Measurements from ENCODE around the gene FBLN7. TPM values are rescaled to one million over a fixed set of nuclear protein-coding genes. Genes with fewer than 3 reads are reported as not detected.

Gene FBLN7
- total RNA-seq, 2 experiments from 2014 or later = 40.5 to 40.6 TPM

- no peak overlapping the region for H3K27ac Mint-ChIP-seq
Observed at GRCh38 chr2:112141626-112142007, 3.4 kb downstream of the FBLN7 start.

GRCh38 chr2:112142525-112143078 lies 4.4 kb downstream of the FBLN7 start:
- H3K27ac Mint-ChIP-seq = no peak overlapping the region
- H3K27me3 Mint-ChIP-seq = peaks cover 13% of the 10 kb centered on the region
- no peak for ATAC-seq
- CTCF ChIA-PET = no interaction called here
- no peaks in the 10 kb centered on the region for H3K36me3 Mint-ChIP-seq (ENCODE audit: low read depth)
- POLR2A ChIA-PET = no interaction called here
- no peaks in the 10 kb centered on the region for H3K9me3 Mint-ChIP-seq (ENCODE audit: low read depth)
- no peak overlapping the region for H3K4me3 Mint-ChIP-seq
- intact Hi-C loops (cut with DNase I, micrococcal nuclease) = no loop called here
- H3K4me1 Mint-ChIP-seq = peaks cover 6% of the 10 kb centered on the region
- DNase-seq = no peak

More at GRCh38 chr2:112141626-112142007, 3.4 kb downstream of the FBLN7 start:
- peaks cover 9% of the 10 kb centered on the region for H3K4me1 Mint-ChIP-seq
- POLR2A ChIA-PET = no interaction called here
- no peaks in the 10 kb centered on the region for H3K36me3 Mint-ChIP-seq (ENCODE audit: low read depth)
- H3K4me3 Mint-ChIP-seq = no peak overlapping the region
- ATAC-seq (no peak), DNase-seq (no peak)
- H3K9me3 Mint-ChIP-seq (ENCODE audit: low read depth) = no peaks in the 10 kb centered on the region
- intact Hi-C loops (cut with DNase I, micrococcal nuclease) = no loop called here
- CTCF ChIA-PET = no interaction called here
- H3K27me3 Mint-ChIP-seq = peaks cover 16% of the 10 kb centered on the region

GRCh38 chr2:112143150-112143549 lies 5.0 kb downstream of the FBLN7 start:
- peaks cover 2% of the 10 kb centered on the region for H3K4me1 Mint-ChIP-seq
- CTCF ChIA-PET = no interaction called here
- H3K27me3 Mint-ChIP-seq = peaks cover 8% of the 10 kb centered on the region
- no peaks in the 10 kb centered on the region for H3K9me3 Mint-ChIP-seq (ENCODE audit: low read depth)
- intact Hi-C loops (cut with DNase I, micrococcal nuclease) = no loop called here
- no peak overlapping the region for H3K27ac Mint-ChIP-seq
- ATAC-seq (no peak), DNase-seq (no peak)
- H3K36me3 Mint-ChIP-seq (ENCODE audit: low read depth) = no peaks in the 10 kb centered on the region
- no peak overlapping the region for H3K4me3 Mint-ChIP-seq
- POLR2A ChIA-PET = no interaction called here

GRCh38 chr2:112144966-112145365 lies 6.8 kb downstream of the FBLN7 start:
- Mint-ChIP-seq H3K27me3 (peaks cover 8% of the 10 kb centered on the region), H3K27ac (no peak overlapping the region), H3K36me3 (ENCODE audit: low read depth) (no peaks in the 10 kb centered on the region), H3K4me1 (peaks cover 2% of the 10 kb centered on the region), H3K9me3 (ENCODE audit: low read depth) (no peaks in the 10 kb centered on the region), H3K4me3 (no peak overlapping the region)
- no peak for ATAC-seq
- intact Hi-C loops (cut with DNase I, micrococcal nuclease) = no loop called here
- ChIA-PET POLR2A (no interaction called here), CTCF (no interaction called here)
- no peak for DNase-seq

- H3K27me3 Mint-ChIP-seq = no peaks in the 10 kb centered on the region
- POLR2A ChIA-PET = no interaction called here
- CTCF ChIA-PET = interaction anchor here (1.3 kb wide), 1 partner anchor 26 kb away, joined by 3 read pairs; no protein-coding TSS in a partner anchor
Observed at GRCh38 chr2:112147382-112148168, 9.4 kb downstream of the FBLN7 start.

GRCh38 chr2:112148477-112148876 lies 10.3 kb downstream of the FBLN7 start:
- no peaks in the 10 kb centered on the region for H3K36me3 Mint-ChIP-seq (ENCODE audit: low read depth)
- H3K9me3 Mint-ChIP-seq (ENCODE audit: low read depth) = no peaks in the 10 kb centered on the region
- intact Hi-C loops (cut with DNase I, micrococcal nuclease) = no loop called here
- no peaks in the 10 kb centered on the region for H3K27me3 Mint-ChIP-seq
- DNase-seq = no peak
- no peak overlapping the region for H3K27ac Mint-ChIP-seq
- H3K4me1 Mint-ChIP-seq = peaks cover 4% of the 10 kb centered on the region
- no peak for ATAC-seq
- CTCF ChIA-PET = interaction anchor here (0.6 to 1.3 kb wide), 3 partner anchors 26 to 256 kb away, joined by 3 to 4 read pairs (median 3); no protein-coding TSS in a partner anchor
- no peak overlapping the region for H3K4me3 Mint-ChIP-seq
- POLR2A ChIA-PET = no interaction called here

More at GRCh38 chr2:112147382-112148168, 9.4 kb downstream of the FBLN7 start:
- H3K9me3 Mint-ChIP-seq (ENCODE audit: low read depth) = no peaks in the 10 kb centered on the region
- DNase-seq (no peak), ATAC-seq (no peak)
- H3K27ac Mint-ChIP-seq = no peak overlapping the region
- no peak overlapping the region for H3K4me3 Mint-ChIP-seq
- intact Hi-C loops (cut with DNase I, micrococcal nuclease) = no loop called here
- H3K36me3 Mint-ChIP-seq (ENCODE audit: low read depth) = no peaks in the 10 kb centered on the region
- H3K4me1 Mint-ChIP-seq = no peaks in the 10 kb centered on the region

- H3K9me3 Mint-ChIP-seq (ENCODE audit: low read depth) = no peaks in the 10 kb centered on the region
- no peaks in the 10 kb centered on the region for H3K27me3 Mint-ChIP-seq
- H3K27ac Mint-ChIP-seq = no peak overlapping the region
- DNase-seq = no peak
- ATAC-seq = no peak
- peaks cover 12% of the 10 kb centered on the region for H3K4me1 Mint-ChIP-seq
- CTCF ChIA-PET = no interaction called here
- POLR2A ChIA-PET = no interaction called here
- H3K4me3 Mint-ChIP-seq = no peak overlapping the region
- intact Hi-C loops (cut with DNase I, micrococcal nuclease) = no loop called here
- H3K36me3 Mint-ChIP-seq (ENCODE audit: low read depth) = no peaks in the 10 kb centered on the region
Observed at GRCh38 chr2:112149194-112149593, 11.0 kb downstream of the FBLN7 start.

- CTCF ChIA-PET = no interaction called here
- H3K36me3 Mint-ChIP-seq (ENCODE audit: low read depth) = no peaks in the 10 kb centered on the region
- DNase-seq (no peak), ATAC-seq (no peak)
- H3K4me3 Mint-ChIP-seq = no peak overlapping the region
- H3K27ac Mint-ChIP-seq = no peak overlapping the region
- POLR2A ChIA-PET = no interaction called here
- H3K4me1 Mint-ChIP-seq = peaks cover 19% of the 10 kb centered on the region
- H3K9me3 Mint-ChIP-seq (ENCODE audit: low read depth) = no peaks in the 10 kb centered on the region
- no peaks in the 10 kb centered on the region for H3K27me3 Mint-ChIP-seq
- intact Hi-C loops (cut with DNase I, micrococcal nuclease) = no loop called here
Observed at GRCh38 chr2:112149866-112150435, 11.8 kb downstream of the FBLN7 start.

- ChIA-PET CTCF (interaction anchor here (0.6 kb wide), 1 partner anchor 32 kb away, joined by 5 read pairs; no protein-coding TSS in a partner anchor), POLR2A (no interaction called here)
- H3K27me3 Mint-ChIP-seq = no peaks in the 10 kb centered on the region
- no peaks in the 10 kb centered on the region for H3K36me3 Mint-ChIP-seq (ENCODE audit: low read depth)
- no peaks in the 10 kb centered on the region for H3K9me3 Mint-ChIP-seq (ENCODE audit: low read depth)
- H3K27ac Mint-ChIP-seq = no peak overlapping the region
- peaks cover 24% of the 10 kb centered on the region for H3K4me1 Mint-ChIP-seq
- no peak overlapping the region for H3K4me3 Mint-ChIP-seq
- intact Hi-C loops (cut with DNase I, micrococcal nuclease) = no loop called here
- ATAC-seq (no peak), DNase-seq (no peak)
Observed at GRCh38 chr2:112150447-112150846, 12.3 kb downstream of the FBLN7 start.

GRCh38 chr2:112150851-112151250 lies 12.7 kb downstream of the FBLN7 start:
- CTCF ChIA-PET = interaction anchor here (0.6 kb wide), 1 partner anchor 31 kb away, joined by 5 read pairs; no protein-coding TSS in a partner anchor
- H3K4me1 Mint-ChIP-seq = peaks cover 28% of the 10 kb centered on the region
- ATAC-seq (no peak), DNase-seq (no peak)
- no peaks in the 10 kb centered on the region for H3K36me3 Mint-ChIP-seq (ENCODE audit: low read depth)
- intact Hi-C loops (cut with DNase I, micrococcal nuclease) = no loop called here
- POLR2A ChIA-PET = no interaction called here
- H3K4me3 Mint-ChIP-seq = no peak overlapping the region
- H3K27ac Mint-ChIP-seq = no peak overlapping the region
- no peaks in the 10 kb centered on the region for H3K9me3 Mint-ChIP-seq (ENCODE audit: low read depth)
- no peaks in the 10 kb centered on the region for H3K27me3 Mint-ChIP-seq

- H3K4me3 Mint-ChIP-seq = no peak overlapping the region
- H3K36me3 Mint-ChIP-seq (ENCODE audit: low read depth) = no peaks in the 10 kb centered on the region
- DNase-seq = no peak
- H3K27me3 Mint-ChIP-seq = no peaks in the 10 kb centered on the region
- H3K27ac Mint-ChIP-seq = no peak overlapping the region
- ChIA-PET POLR2A (no interaction called here), CTCF (interaction anchor here (0.6 kb wide), 1 partner anchor 31 kb away, joined by 5 read pairs; no protein-coding TSS in a partner anchor)
- no peaks in the 10 kb centered on the region for H3K9me3 Mint-ChIP-seq (ENCODE audit: low read depth)
- intact Hi-C loops (cut with DNase I, micrococcal nuclease) = no loop called here
- H3K4me1 Mint-ChIP-seq = peaks cover 32% of the 10 kb centered on the region
- no peak for ATAC-seq
Observed at GRCh38 chr2:112151271-112151670, 13.1 kb downstream of the FBLN7 start.
